Fibroblast of villous mesenchyme (primary cell): ENCODE measurements around the gene SPATC1L. TPM values are rescaled to one million over a fixed set of nuclear protein-coding genes. Genes with fewer than 3 reads are reported as not detected.
"Not testable (repeated sequence)": the region's sequence is repeated elsewhere in the genome, so short reads cannot be mapped to it uniquely, and the experiment has no call there.

Source experiments
- DNase-seq: peaks from one replicate; pipeline ENCODE4 v3.0.0-alpha.2; 2010; ENCODE audit warnings: low read depth
- H3K4me3 ChIP-seq: 2 replicates; pipeline ENCODE4 v1.5.1; 2011; ENCODE audit warnings: low read depth, mild to moderate bottlenecking, low read length
- total RNA-seq: library from RNA; depleted of rRNA; stranded (reverse); fragments of >200 nt; gene quantifications from 2 replicates; pipeline ENCODE4 v1.2.3, GENCODE V29; 2012
- TF ChIP-seq, protein P1 (sequence below): IDR thresholded peaks from 2 replicates; pipeline ENCODE4 v1.5.1; 2012; ENCODE audit warnings: low read depth, mild to moderate bottlenecking, low read length; ENCODE audit not compliant: insufficient read depth

SPATC1L gene
- total RNA-seq, 1 donor = 9.5 TPM

DNA sequence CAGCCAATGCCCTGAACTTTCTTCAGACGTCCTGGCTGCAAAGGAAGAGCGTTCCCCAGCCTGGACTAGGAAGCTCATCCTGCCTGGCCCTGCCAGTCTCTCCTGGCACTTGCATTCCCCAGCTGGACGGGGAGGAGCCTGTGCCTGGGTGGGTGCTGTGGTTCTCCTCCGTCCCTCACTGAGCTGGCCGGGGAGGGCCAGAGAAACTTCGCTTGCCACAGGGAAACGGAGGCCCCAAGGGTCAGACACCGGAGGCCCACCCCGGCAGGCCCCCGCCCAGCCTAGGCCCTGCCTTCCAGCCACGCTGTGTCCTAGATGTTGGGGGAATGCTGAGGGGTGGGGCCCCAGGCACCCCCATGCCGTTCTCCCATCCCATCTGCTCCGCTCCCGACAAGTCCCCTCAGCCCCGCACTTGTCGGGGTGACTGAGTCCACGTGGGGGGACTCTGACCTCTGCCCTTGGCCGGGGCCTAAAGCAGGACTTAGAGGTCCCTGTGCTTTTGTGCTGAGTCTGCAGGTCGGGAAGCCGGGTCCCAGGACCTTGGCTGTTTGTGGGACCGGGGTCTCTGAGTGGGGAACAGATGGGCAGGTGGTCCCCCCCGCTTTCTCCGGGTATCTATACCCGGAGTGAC is 33.7 kb downstream of the SPATC1L start:
- TF ChIP-seq, protein P1, sequence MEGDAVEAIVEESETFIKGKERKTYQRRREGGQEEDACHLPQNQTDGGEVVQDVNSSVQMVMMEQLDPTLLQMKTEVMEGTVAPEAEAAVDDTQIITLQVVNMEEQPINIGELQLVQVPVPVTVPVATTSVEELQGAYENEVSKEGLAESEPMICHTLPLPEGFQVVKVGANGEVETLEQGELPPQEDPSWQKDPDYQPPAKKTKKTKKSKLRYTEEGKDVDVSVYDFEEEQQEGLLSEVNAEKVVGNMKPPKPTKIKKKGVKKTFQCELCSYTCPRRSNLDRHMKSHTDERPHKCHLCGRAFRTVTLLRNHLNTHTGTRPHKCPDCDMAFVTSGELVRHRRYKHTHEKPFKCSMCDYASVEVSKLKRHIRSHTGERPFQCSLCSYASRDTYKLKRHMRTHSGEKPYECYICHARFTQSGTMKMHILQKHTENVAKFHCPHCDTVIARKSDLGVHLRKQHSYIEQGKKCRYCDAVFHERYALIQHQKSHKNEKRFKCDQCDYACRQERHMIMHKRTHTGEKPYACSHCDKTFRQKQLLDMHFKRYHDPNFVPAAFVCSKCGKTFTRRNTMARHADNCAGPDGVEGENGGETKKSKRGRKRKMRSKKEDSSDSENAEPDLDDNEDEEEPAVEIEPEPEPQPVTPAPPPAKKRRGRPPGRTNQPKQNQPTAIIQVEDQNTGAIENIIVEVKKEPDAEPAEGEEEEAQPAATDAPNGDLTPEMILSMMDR = no peak

GRCh38 chr21:46150073-46150472 is 34.2 kb downstream of the SPATC1L start:
- no peak overlapping the region for H3K4me3 ChIP-seq
- TF ChIP-seq, protein P1 = no peak
- no peak for DNase-seq

More for the DNA sequence above, 33.7 kb downstream of the SPATC1L start:
- no peak overlapping the region for H3K4me3 ChIP-seq
- no peak for DNase-seq

DNA sequence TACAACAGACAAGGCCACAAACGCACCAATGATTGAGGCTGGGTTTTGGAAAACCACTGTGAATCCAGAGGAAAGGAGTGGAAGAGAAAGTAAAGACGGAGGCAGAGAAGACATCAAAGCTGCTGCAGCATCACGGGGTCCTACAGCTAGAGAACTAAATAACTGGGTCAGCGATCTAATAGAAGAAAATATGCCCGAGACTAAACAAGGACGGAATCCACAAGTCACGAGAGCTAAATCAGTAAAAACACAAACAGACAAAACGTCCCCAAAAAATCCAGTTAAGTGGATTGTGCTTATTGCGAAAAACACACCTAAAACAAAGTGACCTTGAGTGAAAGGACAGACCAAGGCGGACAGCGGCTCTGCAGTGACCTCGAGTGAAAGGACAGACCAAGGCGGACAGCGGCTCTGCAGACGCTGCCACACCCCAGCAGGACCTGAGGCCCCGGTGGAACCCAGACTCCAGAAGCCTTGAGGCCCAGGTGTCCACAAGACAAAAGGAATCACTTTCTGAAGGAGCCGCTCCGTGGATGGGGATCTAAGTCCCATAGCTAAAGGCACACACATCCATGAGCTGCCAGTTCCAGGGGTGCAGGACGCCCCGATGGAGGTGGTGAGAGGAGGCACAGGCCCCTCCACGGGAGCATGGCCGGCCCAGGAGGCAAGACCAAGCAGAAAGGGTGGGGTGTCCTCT is 34.9 kb downstream of the SPATC1L start:
- no peak overlapping the region for H3K4me3 ChIP-seq
- TF ChIP-seq, protein P1 = no peak
- no peak for DNase-seq

GRCh38 chr21:46148106-46148505 is 36.2 kb downstream of the SPATC1L start:
- DNase-seq = no peak
- TF ChIP-seq, protein P1 = no peak

GRCh38 chr21:46147429-46147828 is 36.8 kb downstream of the SPATC1L start:
- TF ChIP-seq, protein P1 = peak; percentile 59
- DNase-seq = peak; percentile 37

More at GRCh38 chr21:46148106-46148505, 36.2 kb downstream of the SPATC1L start:
- H3K4me3 ChIP-seq = no peak overlapping the region

GRCh38 chr21:46146856-46147255 is 37.4 kb downstream of the SPATC1L start:
- TF ChIP-seq, protein P1 = no peak
- DNase-seq = no peak
- H3K4me3 ChIP-seq = no peak overlapping the region

More at GRCh38 chr21:46147429-46147828, 36.8 kb downstream of the SPATC1L start:
- H3K4me3 ChIP-seq = not testable (repeated sequence)
